ENCODE measurements around the gene CAPG.

The CAPG gene

GRCh38 chr2:85354286-85355072 lies 55.7 kb downstream of the CAPG start, which contains the start of the genes ELMOD3 and RETSAT:
Gene ELMOD3, plus strand, starts transcription at chr2:85354769. Its CDS starts 2,430 bp downstream, at chr2:85357199.
Gene RETSAT, minus strand, starts transcription at chr2:85354528. Its CDS starts 21 bp downstream, at chr2:85354507.
- DNase-seq, result peak; percentile 98

- DNase-seq, result no peak
Observed at GRCh38 chr2:85353876-85354285, 56.3 kb downstream of the CAPG start.

GRCh38 chr2:85347599-85347998 lies 62.6 kb downstream of the CAPG start:
- DNase-seq, result no peak

Data from CD4-positive, alpha-beta T cell treated with Interferon gamma for 1 hour (primary cell).